HG03442 (cell line): ENCODE measurements around the gene SLC25A45.
A peak's percentile ranks its signal among the peaks of the same experiment; 100 is the strongest.

Source experiments
- ATAC-seq: cut with Tn5 transposase; IDR thresholded peaks from one replicate; pipeline ENCODE4 v1.9.1; 2021; ENCODE audit warnings: mild to moderate bottlenecking, moderate library complexity; ENCODE audit not compliant: unreplicated experiment

Gene SLC25A45, protein sequence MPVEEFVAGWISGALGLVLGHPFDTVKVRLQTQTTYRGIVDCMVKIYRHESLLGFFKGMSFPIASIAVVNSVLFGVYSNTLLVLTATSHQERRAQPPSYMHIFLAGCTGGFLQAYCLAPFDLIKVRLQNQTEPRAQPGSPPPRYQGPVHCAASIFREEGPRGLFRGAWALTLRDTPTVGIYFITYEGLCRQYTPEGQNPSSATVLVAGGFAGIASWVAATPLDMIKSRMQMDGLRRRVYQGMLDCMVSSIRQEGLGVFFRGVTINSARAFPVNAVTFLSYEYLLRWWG

DNA sequence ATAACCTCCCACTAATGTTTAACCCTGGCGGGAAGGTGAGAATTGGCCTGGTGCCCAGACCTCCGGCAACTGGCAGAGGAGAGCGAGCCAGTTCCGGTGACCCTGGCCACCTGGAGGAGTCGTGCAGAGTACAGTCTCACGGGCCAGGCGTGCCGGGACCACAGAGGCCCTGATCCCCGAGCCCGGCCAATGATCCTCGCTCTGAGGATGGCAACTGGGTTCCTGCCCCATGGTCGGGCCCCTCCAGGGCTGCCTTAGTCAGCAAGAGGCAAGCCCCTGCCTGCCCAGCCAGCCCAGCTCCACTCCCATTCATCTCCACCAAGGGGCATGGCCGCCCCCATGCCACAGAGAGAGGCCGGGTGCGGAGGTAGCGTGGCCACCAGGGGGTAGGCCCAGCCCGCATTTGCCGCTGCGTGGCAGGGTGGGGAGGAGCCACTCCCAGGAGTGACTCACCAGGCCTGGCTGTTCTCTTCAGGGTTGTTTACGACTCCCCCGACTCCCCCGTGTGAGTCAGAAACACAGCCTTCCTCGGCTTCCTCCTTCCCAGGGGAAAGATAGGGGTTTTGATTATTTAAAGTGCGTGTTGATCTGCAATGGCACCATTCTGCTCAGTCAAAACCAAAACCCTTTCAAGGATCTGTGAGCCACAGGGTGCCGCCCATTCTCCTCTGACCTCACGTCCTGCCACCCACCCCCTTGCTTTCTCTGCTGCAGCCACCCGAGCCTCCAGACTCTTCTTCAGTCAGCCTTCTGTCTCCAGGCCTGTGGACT, at the start of gene SLC25A45:
TSS of gene SLC25A45 (minus strand) at position 614 of the 771 bp plus-strand sequence. CDS start 695 bp downstream, outside the sequence.
- ATAC-seq, result peak; percentile 57

DNA sequence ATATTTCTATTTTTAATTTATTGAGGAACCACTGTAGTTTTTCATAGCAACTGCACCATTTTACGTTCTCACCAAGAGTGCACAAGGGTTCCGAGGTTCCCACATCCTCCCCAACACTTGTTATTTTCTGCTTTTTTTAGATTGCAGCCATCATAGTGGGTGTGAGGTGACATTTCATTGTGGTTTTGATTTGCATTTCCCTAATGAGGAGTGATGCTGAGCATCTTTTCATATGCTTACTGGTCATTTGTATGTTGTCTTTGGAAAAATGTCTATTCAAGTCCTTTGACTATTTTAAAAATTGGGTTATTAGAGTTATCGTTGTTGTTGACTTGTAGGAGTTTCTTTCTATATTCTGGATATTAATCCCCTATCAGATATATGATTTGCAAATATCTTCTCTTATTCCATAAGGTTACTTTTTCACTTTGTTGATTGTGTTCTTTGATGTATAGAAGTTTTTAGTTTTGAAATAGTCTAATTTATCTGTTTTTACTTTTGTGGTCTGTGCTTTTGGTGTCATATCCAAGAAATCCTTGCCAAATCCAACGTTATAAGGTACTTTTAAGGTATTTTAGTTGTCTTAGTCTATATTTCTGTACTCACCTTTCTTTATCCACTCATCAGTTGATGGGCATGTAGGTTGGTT, 49.1 kb upstream of the SLC25A45 start:
- ATAC-seq, result no peak

DNA sequence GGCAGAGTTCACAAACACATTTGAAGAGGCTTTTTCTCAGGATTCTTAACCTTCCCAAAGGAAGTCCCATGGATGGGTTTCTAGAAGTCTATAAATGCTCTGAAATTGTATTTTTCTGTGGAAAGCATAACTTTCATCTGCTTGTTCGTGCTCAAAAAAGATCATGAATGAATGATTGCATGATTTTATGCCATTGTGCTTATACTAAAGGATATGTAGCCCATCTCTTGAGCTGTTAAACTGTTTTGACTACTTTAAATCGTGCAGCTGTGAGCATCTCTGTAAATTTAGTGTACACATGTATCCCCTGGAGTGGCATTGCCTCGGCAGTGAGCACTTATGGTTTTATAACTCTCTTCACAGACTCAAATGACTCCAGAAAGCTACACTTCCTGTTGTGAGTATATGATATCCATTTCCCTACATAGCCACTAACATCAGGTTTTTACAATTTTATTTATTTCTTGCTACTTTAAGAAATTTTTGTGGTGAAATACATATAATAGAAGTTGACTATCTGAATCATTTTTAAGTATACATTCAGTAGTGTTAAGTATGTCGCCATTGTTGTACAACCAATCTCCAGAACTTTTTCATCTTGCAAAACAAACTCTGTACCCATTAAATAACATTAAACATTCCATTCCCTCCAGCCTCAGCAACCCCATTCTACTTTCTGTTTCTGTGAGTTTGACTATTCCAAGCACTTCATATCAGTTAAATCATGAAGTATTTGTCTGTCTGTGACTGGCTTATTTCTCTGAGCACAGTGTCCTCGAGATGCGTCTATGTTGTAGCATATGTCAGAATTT, 48.2 kb upstream of the SLC25A45 start:
- ATAC-seq, result no peak

DNA sequence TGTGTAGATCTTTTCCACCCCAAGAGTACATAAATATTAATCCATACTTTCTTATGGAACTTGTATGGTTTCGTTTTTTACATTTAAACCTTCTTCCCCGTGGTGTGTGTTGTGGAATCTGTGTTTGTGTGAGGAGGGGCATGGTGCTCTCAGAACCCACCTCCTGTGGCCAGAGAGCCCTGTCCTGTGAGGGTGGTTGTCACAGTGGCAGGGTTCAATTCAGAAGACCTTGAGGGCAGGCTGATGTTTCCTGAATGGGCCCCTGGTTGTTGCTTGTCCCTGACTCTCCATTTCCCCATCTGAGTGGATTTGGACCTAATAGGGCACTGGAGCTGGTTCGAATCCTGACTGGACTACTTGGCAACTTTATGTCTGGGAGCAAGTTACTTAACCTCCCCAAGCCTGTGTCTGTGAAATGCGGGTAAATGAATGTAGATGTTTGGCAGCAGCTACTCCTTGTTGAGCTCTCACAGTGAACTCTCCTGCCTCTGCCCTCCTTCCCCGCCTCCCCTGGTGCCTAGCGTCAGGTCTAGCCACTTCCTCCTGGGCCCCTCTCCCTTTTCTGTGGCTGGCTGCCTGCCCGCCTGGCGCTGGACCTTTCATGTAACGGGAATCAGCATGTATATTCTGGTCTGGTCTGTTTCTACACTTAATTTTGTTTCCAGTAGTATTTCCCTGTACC, 47.4 kb upstream of the SLC25A45 start:
- ATAC-seq, result no peak

DNA sequence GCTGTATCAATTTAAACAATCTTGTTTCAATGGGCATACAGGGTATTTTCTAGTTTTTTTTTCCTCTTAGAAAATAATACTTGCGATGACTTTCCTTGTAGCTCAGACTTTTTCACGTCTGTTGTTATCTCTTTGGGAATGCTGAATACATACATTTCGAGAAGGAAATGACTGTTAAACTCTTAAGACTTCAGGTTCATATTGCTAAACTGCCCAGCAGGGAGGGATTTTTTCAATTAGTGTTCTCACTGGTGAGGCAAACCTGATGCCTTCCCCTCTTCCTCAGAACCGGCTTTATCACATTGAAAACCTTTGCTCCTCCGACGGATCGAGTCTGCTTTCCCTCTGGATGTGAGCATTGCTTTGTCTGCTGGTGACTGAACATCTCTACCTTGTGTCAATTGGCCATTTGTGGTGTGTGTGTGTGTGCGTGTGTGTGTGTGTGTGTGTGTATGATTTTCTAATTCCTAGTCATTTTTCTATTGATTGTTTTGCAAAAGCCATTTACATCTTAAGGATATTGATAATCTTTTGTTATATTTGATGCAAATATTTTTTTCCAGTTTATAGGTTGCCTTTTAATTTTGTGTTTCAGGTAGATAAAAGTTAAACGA, 46.7 kb upstream of the SLC25A45 start:
- ATAC-seq, result no peak

DNA sequence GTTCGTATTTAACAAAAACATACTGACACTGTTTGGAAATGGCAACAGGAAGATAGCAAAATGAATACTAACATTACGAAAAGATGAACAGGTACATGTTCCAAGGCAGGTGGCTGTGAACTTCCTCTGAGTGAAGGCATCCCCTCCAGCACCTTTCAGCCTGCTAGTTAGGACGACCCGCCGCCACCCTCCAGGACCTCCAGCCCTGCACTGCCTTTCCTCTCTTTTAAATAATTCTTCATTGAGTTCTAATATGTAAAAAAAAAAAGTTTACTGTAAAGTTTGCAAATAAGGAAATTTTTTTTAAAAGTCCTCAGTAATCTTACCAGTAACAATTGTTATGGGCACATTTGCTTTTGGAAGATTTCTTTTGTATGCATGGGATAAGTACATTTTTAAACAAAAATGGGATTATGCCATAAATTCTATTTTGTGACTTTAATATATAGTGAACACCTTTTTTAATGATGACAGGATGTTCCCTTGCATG, 46.2 kb upstream of the SLC25A45 start:
- no peak for ATAC-seq

DNA sequence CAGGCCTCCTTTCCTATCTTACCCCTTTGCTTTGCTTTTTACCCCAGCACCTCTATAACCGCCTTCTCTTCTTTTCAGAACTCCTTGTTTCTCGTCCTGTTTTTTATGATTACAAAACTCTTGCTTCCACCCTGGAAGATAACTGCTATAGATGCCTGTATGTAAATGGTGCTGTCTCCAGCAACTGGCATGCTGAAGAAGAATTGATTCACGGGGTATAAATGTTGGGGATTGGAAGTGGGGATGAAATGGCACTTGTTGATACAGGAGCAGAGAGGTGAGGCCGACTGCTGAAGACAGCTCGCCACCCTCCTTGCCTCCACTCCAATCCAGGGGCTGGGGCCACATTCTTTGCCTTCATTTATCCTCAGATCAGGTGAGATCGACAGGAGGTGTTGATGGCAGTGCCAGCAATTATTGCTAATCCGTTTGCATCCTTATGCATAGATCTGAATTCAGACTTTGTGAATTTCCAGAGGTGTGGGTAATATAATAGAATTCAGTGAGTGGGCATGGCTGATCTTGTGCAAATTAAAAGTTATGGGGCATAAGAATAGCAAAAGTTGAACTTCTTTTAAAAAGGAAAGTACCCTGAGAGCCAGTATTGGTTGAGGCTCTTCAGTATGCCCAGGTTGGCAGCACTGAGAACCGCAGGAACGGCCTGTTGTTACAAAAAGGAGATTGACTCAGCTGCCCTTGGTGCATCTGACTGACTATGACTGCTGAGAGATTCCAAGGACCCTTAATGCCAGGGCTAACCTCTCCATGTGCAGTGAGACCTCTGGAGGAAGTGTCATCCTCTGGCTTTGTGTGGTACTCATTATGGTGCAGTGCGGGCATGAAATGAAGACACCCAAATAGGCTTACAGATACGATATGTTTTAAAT, 45.5 kb upstream of the SLC25A45 start:
- ATAC-seq, result no peak

DNA sequence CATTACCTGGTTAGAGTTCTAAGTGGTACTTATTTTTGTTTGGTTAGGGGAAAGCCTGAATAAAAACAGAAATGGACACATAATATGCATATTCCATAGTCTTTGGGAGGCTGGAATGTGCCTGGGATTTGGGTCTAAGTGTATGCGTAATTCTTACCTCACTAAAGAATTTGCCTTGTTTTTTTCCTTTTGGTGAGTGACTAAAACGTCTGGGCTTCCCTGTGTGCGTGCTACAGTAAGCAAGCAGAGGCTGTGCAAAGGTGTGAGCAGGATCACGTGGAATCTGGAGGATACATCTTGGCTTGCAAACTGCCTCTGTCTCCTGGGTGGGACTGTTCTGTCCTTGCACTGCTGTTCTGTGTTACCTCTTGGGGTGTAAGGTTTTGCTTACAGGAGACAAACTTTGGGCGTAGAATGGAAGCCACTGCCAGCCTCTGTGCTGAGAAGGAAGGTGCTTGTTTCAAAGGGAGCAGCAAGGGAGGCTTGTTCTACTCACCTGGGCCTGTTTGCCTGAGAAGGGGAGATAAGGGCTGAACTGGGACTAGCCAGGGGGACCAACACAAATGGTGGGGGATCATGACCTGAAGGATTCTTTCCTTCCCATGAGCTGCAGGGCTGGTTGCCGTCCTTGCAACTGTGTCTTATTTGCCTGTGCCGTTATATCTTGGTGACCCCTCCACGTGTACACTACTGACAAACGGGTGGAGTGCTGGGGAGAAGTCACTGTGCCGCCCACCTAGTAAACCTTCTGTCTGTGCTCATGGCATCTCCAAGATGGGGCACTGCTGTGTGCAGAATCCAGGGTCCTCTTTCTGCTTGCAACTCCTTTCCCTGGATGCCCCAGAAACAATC, 44.6 kb upstream of the SLC25A45 start:
- ATAC-seq, result no peak

DNA sequence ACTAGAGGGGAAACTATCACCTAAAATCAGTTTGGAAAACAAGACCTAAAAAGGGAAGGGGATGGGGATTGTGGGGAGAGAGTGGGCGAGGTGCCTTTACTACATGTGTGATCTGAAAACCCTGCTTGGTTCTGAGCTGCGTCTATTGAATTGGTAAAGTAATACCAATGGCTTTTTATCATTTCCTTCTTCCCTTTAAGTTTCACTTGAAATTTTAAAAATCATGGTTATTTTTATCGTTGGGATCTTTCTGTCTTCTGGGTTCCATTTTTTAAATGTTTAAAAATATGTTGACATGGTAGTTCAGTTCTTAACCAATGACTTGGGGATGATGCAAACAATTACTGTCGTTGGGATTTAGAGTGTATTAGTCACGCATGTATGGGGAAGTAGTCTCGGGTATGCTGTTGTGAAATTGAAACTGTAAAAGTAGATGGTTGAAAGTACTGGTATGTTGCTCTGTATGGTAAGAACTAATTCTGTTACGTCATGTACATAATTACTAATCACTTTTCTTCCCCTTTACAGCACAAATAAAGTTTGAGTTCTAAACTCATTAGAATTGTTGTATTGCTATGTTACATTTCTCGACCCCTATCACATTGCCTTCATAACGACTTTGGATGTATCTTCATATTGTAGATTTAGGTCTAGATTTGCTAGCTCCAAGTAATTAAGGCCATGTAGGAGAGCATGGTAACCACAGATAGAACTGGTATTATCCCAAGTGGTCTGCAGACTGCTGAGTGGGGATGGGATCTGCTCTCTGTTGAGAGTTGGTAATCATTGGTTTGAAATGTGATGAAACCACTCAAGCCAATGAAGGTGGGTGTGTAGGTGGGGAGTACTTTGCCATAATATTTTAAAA, 43.8 kb upstream of the SLC25A45 start:
- ATAC-seq, result peak; percentile 25

DNA sequence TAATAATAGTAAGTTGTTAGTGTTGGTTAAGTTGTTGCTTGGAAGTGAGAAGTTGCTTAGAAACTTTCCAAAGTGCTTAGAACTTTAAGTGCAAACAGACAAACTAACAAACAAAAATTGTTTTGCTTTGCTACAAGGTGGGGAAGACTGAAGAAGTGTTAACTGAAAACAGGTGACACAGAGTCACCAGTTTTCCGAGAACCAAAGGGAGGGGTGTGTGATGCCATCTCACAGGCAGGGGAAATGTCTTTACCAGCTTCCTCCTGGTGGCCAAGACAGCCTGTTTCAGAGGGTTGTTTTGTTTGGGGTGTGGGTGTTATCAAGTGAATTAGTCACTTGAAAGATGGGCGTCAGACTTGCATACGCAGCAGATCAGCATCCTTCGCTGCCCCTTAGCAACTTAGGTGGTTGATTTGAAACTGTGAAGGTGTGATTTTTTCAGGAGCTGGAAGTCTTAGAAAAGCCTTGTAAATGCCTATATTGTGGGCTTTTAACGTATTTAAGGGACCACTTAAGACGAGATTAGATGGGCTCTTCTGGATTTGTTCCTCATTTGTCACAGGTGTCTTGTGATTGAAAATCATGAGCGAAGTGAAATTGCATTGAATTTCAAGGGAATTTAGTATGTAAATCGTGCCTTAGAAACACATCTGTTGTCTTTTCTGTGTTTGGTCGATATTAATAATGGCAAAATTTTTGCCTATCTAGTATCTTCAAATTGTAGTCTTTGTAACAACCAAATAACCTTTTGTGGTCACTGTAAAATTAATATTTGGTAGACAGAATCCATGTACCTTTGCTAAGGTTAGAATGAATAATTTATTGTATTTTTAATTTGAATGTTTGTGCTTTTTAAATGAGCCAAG, 42.9 kb upstream of the SLC25A45 start:
- ATAC-seq, result no peak

DNA sequence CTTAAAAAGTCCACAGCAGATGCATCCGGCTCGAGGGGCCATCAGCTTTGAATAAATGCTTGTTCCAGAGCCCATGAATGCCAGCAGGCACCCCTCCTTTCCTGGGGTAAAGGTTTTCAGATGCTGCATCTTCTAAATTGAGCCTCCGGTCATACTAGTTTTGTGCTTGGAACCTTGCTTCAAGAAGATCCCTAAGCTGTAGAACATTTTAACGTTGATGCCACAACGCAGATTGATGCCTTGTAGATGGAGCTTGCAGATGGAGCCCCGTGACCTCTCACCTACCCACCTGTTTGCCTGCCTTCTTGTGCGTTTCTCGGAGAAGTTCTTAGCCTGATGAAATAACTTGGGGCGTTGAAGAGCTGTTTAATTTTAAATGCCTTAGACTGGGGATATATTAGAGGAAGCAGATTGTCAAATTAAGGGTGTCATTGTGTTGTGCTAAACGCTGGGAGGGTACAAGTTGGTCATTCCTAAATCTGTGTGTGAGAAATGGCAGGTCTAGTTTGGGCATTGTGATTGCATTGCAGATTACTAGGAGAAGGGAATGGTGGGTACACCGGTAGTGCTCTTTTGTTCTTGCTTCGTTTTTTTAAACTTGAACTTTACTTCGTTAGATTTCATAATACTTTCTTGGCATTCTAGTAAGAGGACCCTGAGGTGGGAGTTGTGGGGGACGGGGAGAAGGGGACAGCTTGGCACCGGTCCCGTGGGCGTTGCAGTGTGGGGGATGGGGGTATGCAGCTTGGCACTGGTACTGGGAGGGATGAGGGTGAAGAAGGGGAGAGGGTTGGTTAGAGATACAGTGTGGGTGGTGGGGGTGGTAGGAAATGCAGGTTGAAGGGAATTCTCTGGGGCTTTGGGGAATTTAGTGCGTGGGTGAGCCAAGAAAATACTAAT, 42.0 kb upstream of the SLC25A45 start:
- no peak for ATAC-seq

DNA sequence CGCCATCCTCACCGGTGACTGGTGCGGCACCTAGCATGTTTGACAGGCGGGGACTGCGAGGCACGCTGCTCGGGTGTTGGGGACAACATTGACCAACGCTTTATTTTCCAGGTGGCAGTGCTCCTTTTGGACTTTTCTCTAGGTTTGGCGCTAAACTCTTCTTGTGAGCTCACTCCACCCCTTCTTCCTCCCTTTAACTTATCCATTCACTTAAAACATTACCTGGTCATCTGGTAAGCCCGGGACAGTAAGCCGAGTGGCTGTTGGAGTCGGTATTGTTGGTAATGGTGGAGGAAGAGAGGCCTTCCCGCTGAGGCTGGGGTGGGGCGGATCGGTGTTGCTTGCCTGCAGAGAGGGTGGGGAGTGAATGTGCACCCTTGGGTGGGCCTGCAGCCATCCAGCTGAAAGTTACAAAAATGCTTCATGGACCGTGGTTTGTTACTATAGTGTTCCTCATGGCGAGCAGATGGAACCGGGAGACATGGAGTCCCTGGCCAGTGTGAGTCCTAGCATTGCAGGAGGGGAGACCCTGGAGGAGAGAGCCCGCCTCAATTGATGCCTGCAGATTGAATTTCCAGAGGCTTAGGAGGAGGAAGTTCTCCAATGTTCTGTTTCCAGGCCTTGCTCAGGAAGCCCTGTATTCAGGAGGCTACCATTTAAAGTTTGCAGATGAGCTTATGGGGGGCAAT, 41.2 kb upstream of the SLC25A45 start:
- ATAC-seq, result no peak

DNA sequence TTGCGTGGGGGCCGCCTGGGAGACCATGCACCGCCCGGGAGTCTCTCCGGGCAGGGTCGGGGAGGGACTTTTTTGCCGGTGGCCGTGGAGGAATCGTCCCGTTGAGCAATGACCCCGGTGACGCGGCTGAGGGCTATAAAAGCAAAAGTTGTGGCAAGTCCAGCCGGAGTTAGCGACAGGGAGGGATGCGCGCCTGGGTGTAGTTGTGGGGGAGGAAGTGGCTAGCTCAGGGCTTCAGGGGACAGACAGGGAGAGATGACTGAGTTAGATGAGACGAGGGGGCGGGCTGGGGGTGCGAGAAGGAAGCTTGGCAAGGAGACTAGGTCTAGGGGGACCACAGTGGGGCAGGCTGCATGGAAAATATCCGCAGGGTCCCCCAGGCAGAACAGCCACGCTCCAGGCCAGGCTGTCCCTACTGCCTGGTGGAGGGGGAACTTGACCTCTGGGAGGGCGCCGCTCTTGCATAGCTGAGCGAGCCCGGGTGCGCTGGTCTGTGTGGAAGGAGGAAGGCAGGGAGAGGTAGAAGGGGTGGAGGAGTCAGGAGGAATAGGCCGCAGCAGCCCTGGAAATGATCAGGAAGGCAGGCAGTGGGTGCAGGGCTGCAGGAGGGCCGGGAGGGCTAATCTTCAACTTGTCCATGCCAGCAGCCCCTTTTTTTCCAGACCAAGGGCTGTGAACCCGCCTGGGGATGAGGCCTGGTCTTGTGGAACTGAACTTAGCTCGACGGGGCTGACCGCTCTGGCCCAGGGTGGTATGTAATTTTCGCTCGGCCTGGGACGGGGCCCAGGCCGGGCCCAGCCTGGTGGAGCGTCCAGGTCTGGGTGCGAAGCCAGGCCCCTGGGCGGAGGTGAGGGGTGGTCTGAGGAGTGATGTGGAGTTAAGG, 40.4 kb upstream of the SLC25A45 start, which contains the start of gene NEAT1:
TSS of gene NEAT1 (plus strand) at position 166 of the 883 bp plus-strand sequence.
- ATAC-seq, result no peak
